WTC11 (cell line): Measurements from ENCODE around the gene AMELY. TPM values are rescaled to one million over a fixed set of nuclear protein-coding genes. Genes with fewer than 3 reads are reported as not detected.

Experiments used
- ATAC-seq: fragments of 200-7000 bp; cut with Tn5 transposase; 2 replicates; pipeline ENCODE4 v1.10.0; 2021; ENCODE audit warnings: mild to moderate bottlenecking, moderate library complexity
- CTCF ChIA-PET: fragments of 300-600 bp; sonication (Branson Sonifier 250); formaldehyde crosslinking; loops from one replicate; lab custom pipeline; 2021; ENCODE audit warnings: antibody characterized with exemption; lab: Charles Lee
- POLR2A ChIA-PET: fragments of 350-600 bp; sonication (Branson Sonifier 250); formaldehyde crosslinking; loops from one replicate; lab custom pipeline; 2021; ENCODE audit warnings: antibody characterized with exemption; lab: Charles Lee
- DNase-seq: peaks from one replicate; pipeline ENCODE4 v3.0.0; 2021; ENCODE audit warnings: low spot score
- H3K27ac Mint-ChIP-seq: 2 replicates; pipeline ENCODE4 v1.8.0; 2021; ENCODE audit warnings: mixed read lengths
- H3K27me3 Mint-ChIP-seq: 2 replicates; pipeline ENCODE4 v1.8.0; 2021; ENCODE audit warnings: low read depth, mild to moderate bottlenecking, moderate library complexity, mixed read lengths
- H3K36me3 Mint-ChIP-seq: 2 replicates; pipeline ENCODE4 v1.8.0; 2021; ENCODE audit warnings: mixed read lengths
- H3K4me1 Mint-ChIP-seq: 2 replicates; pipeline ENCODE4 v1.8.0; 2022; ENCODE audit warnings: mixed read lengths
- H3K4me3 Mint-ChIP-seq: 2 replicates; pipeline ENCODE4 v1.8.0; 2021; ENCODE audit warnings: mild to moderate bottlenecking, moderate library complexity, mixed read lengths
- H3K9me3 Mint-ChIP-seq: 2 replicates; pipeline ENCODE4 v1.8.0; 2021; ENCODE audit warnings: mixed read lengths
- CBFB ChIP-seq: sonication (generic); formaldehyde crosslinking; IDR thresholded peaks from 2 replicates; pipeline ENCODE4 v1.8.1; 2022; ENCODE audit warnings: mild to moderate bottlenecking, low read depth, missing genetic modification reagents
- CDX4 ChIP-seq: fragments of 250-450 bp; sonication (Bioruptor Pico); IDR thresholded peaks from 2 replicates; pipeline ENCODE4 v1.9.0; 2021; ENCODE audit warnings: moderate library complexity, mild to moderate bottlenecking, inconsistent platforms, borderline replicate concordance
- E2F5 ChIP-seq: sonication (generic); formaldehyde crosslinking; IDR thresholded peaks from 2 replicates; pipeline ENCODE4 v1.8.1; 2022; ENCODE audit warnings: mild to moderate bottlenecking, moderate library complexity, missing genetic modification reagents
- HMGA2 ChIP-seq: fragments of 250-450 bp; sonication (Bioruptor Pico); IDR thresholded peaks from 2 replicates; pipeline ENCODE4 v1.4.0; 2021; ENCODE audit warnings: mild to moderate bottlenecking, moderate library complexity
- JAZF1 ChIP-seq: fragments of 250-450 bp; sonication (Bioruptor Pico); IDR thresholded peaks from 2 replicates; pipeline ENCODE4 v1.9.0; 2021; ENCODE audit warnings: moderate library complexity, mild to moderate bottlenecking, inconsistent platforms
- MYBL2 ChIP-seq: sonication (generic); formaldehyde crosslinking; IDR thresholded peaks from 2 replicates; pipeline ENCODE4 v1.8.1; 2023; ENCODE audit warnings: mild to moderate bottlenecking, moderate library complexity, missing genetic modification reagents
- NR2C2 ChIP-seq: sonication (generic); formaldehyde crosslinking; IDR thresholded peaks from 2 replicates; pipeline ENCODE4 v1.8.0; 2022; ENCODE audit warnings: mild to moderate bottlenecking, missing genetic modification reagents
- OVOL2 ChIP-seq: fragments of 250-450 bp; sonication (Bioruptor Pico); IDR thresholded peaks from 2 replicates; pipeline ENCODE4 v1.9.0; 2021; ENCODE audit warnings: mild to moderate bottlenecking, borderline replicate concordance
- PRDM15 ChIP-seq: sonication (generic); formaldehyde crosslinking; IDR thresholded peaks from 2 replicates; pipeline ENCODE4 v1.8.0; 2022; ENCODE audit warnings: missing genetic modification reagents
- PRRX2 ChIP-seq: fragments of 250-450 bp; sonication (Bioruptor Pico); IDR thresholded peaks from 2 replicates; pipeline ENCODE4 v1.8.0; 2021; ENCODE audit warnings: mild to moderate bottlenecking
- TEAD4 ChIP-seq: sonication (generic); formaldehyde crosslinking; IDR thresholded peaks from 2 replicates; pipeline ENCODE4 v1.8.0; 2022; ENCODE audit warnings: mild to moderate bottlenecking, missing genetic modification reagents
- TP53 ChIP-seq: sonication (generic); formaldehyde crosslinking; IDR thresholded peaks from 2 replicates; pipeline ENCODE4 v1.8.1; 2023; ENCODE audit warnings: mild to moderate bottlenecking, missing genetic modification reagents
- USF2 ChIP-seq: sonication (generic); formaldehyde crosslinking; IDR thresholded peaks from 2 replicates; pipeline ENCODE4 v1.8.1; 2023; ENCODE audit warnings: mild to moderate bottlenecking, missing genetic modification reagents, moderate library complexity
- ZBTB21 ChIP-seq: sonication (generic); formaldehyde crosslinking; IDR thresholded peaks from 2 replicates; pipeline ENCODE4 v1.8.1; 2023; ENCODE audit warnings: mild to moderate bottlenecking, missing genetic modification reagents, borderline replicate concordance
- ZMAT4 ChIP-seq: fragments of 250-450 bp; sonication (Bioruptor Pico); IDR thresholded peaks from 2 replicates; pipeline ENCODE4 v1.9.0; 2021; ENCODE audit warnings: mild to moderate bottlenecking
- ZNF263 ChIP-seq: sonication (generic); formaldehyde crosslinking; IDR thresholded peaks from 2 replicates; pipeline ENCODE4 v1.8.1; 2022; ENCODE audit warnings: low read depth, mild to moderate bottlenecking, moderate library complexity, missing genetic modification reagents
- ZNF416 ChIP-seq: fragments of 250-450 bp; sonication (Bioruptor Pico); IDR thresholded peaks from 2 replicates; pipeline ENCODE4 v1.9.0; 2021; ENCODE audit warnings: mild to moderate bottlenecking, inconsistent platforms
- total RNA-seq: library from RNA; stranded (reverse); gene quantifications from 3 replicates; pipeline ENCODE4 v1.2.3, GENCODE V29; 2021

AMELY gene
- total RNA-seq, 1 experiment from 2014 or later = not detected

GRCh38 chrY:6921061-6921460, 9.5 kb upstream of the AMELY start:
- ATAC-seq = no peak

GRCh38 chrY:6913362-6913761, 1.8 kb upstream of the AMELY start:
- ChIA-PET POLR2A (no interaction called here), CTCF (no interaction called here)
- Mint-ChIP-seq H3K9me3 (no peaks in the 10 kb centered on the region), H3K27ac (no peak overlapping the region), H3K27me3 (no peaks in the 10 kb centered on the region), H3K36me3 (no peaks in the 10 kb centered on the region), H3K4me3 (no peak overlapping the region), H3K4me1 (no peaks in the 10 kb centered on the region)
- DNase-seq = no peak
- no peak for ATAC-seq
- no peak for TF ChIP-seq CDX4

More at GRCh38 chrY:6921061-6921460, 9.5 kb upstream of the AMELY start:
- TF ChIP-seq ZBTB21 (CRISPR knock-in tag) (no peak), USF2 (CRISPR knock-in tag) (no peak), OVOL2 (CRISPR knock-in tag) (no peak), TP53 (CRISPR knock-in tag) (no peak), TEAD4 (CRISPR knock-in tag) (no peak), CBFB (CRISPR knock-in tag) (no peak), NR2C2 (CRISPR knock-in tag) (no peak), HMGA2 (no peak), PRDM15 (no peak), E2F5 (CRISPR knock-in tag) (no peak), MYBL2 (CRISPR knock-in tag) (no peak), ZMAT4 (CRISPR knock-in tag) (no peak), ZNF416 (CRISPR knock-in tag) (no peak)
- ChIA-PET CTCF (no interaction called here), POLR2A (no interaction called here)
- H3K4me1 Mint-ChIP-seq = no peaks in the 10 kb centered on the region
- H3K4me3 Mint-ChIP-seq = no peak overlapping the region
- no peaks in the 10 kb centered on the region for H3K36me3 Mint-ChIP-seq
- H3K27me3 Mint-ChIP-seq = no peaks in the 10 kb centered on the region
- H3K9me3 Mint-ChIP-seq = no peaks in the 10 kb centered on the region
- DNase-seq = no peak
- H3K27ac Mint-ChIP-seq = no peak overlapping the region

- Mint-ChIP-seq H3K4me1 (no peaks in the 10 kb centered on the region), H3K27ac (no peak within 1 kb of the TSS), H3K36me3 (no peaks in the 10 kb centered on the region), H3K4me3 (no peak within 1 kb of the TSS), H3K27me3 (no peaks in the 10 kb centered on the region)
- DNase-seq (no peak), ATAC-seq (no peak)
- no peak for TF ChIP-seq JAZF1 (CRISPR knock-in tag)
- no peak for TF ChIP-seq PRRX2 (CRISPR knock-in tag)
- no peak for TF ChIP-seq ZNF263 (CRISPR knock-in tag)
- TF ChIP-seq, all 79 proteins: peak for 0
- CTCF ChIA-PET = no interaction called here
- POLR2A ChIA-PET = no interaction called here
- no peaks in the 10 kb centered on the region for H3K9me3 Mint-ChIP-seq
These were observed 940 bp downstream of the AMELY start, which contains the start of gene TBL1Y for GRCh38 chrY:6910372-6911252. TSS of gene TBL1Y (plus strand) at chrY:6910697. CDS start at chrY:7025085, 114,388 bp downstream.
